Mesenchymal stem cell (in vitro differentiated cells and primary cell): Measurements from ENCODE around the gene CCS.
A peak's percentile ranks its signal among the peaks of the same experiment; 100 is the strongest.

ENCODE experiments used
- DNase-seq: peaks from one replicate; pipeline ENCODE4 v3.0.0-alpha.2; 2013
- H2AFZ ChIP-seq: one replicate; pipeline ENCODE4 v1.6.1; 2013; ENCODE audit warnings: low read depth, mild to moderate bottlenecking, control low read depth, inconsistent platforms, low read length, moderate library complexity
- H2AK5ac ChIP-seq: 2 replicates; pipeline ENCODE4 v1.6.1; 2013; ENCODE audit warnings: low read length, moderate library complexity, mild to moderate bottlenecking, inconsistent platforms; ENCODE audit not compliant: severe bottlenecking
- H2BK120ac ChIP-seq: one replicate; pipeline ENCODE4 v1.6.1; 2013; ENCODE audit warnings: low read depth, mild to moderate bottlenecking, inconsistent platforms, low read length, moderate library complexity
- H2BK12ac ChIP-seq, 2 experiments: one replicate each; pipeline ENCODE4 v1.6.1; 2013; ENCODE audit warnings: inconsistent platforms in 2 of 2, low read length in 2 of 2, mild to moderate bottlenecking in 2 of 2, moderate library complexity in 2 of 2, control low read depth in 1 of 2
- H2BK15ac ChIP-seq: one replicate; pipeline ENCODE4 v1.6.1; 2013; ENCODE audit warnings: mild to moderate bottlenecking, low read depth, inconsistent platforms; ENCODE audit not compliant: poor library complexity, severe bottlenecking
- H2BK5ac ChIP-seq: 2 replicates; pipeline ENCODE4 v1.6.1; 2013; ENCODE audit warnings: low read depth, mild to moderate bottlenecking, low read length, control low read depth, inconsistent platforms; ENCODE audit not compliant: poor library complexity, severe bottlenecking
- H3K14ac ChIP-seq, 2 experiments: one replicate each; pipeline ENCODE4 v1.6.1; 2013; ENCODE audit warnings: inconsistent platforms in 2 of 2, low read length in 2 of 2, control low read depth in 1 of 2, mild to moderate bottlenecking in 1 of 2, moderate library complexity in 1 of 2
- H3K18ac ChIP-seq, 2 experiments: one replicate each; pipeline ENCODE4 v1.6.1; 2013; ENCODE audit warnings: inconsistent platforms in 2 of 2, low read length in 2 of 2, control low read depth in 1 of 2, low read depth in 1 of 2, mild to moderate bottlenecking in 1 of 2
- H3K23ac ChIP-seq, 2 experiments: one replicate each; pipeline ENCODE4 v1.6.1; 2013; ENCODE audit warnings: inconsistent platforms in 2 of 2, low read length in 2 of 2, mild to moderate bottlenecking in 2 of 2, moderate library complexity in 2 of 2, control low read depth in 1 of 2
- H3K27ac ChIP-seq: 2 replicates; pipeline ENCODE4 v1.5.1; 2013; ENCODE audit warnings: mild to moderate bottlenecking, moderate library complexity, low read length, control low read depth, inconsistent platforms; ENCODE audit not compliant: poor library complexity, severe bottlenecking
- H3K27me3 ChIP-seq, 2 experiments: 2 replicates each; pipeline versions ENCODE4 v1.6.1 to v1.7.0; 2013; ENCODE audit warnings: low read length in 2 of 2, mild to moderate bottlenecking in 2 of 2, moderate library complexity in 2 of 2, control low read depth in 1 of 2, inconsistent platforms in 1 of 2; ENCODE audit not compliant: control insufficient read depth in 1 of 2, insufficient read depth in 1 of 2
- H3K36me3 ChIP-seq, 2 experiments: 2 replicates each; pipeline versions ENCODE4 v1.6.1 to v1.7.0; 2013; ENCODE audit warnings: low read length in 2 of 2, control low read depth in 1 of 2, inconsistent platforms in 1 of 2, low read depth in 1 of 2, mild to moderate bottlenecking in 1 of 2; ENCODE audit not compliant: insufficient read depth in 2 of 2, control insufficient read depth in 1 of 2
- H3K4ac ChIP-seq, 2 experiments: one replicate each; pipeline ENCODE4 v1.6.1; 2013; ENCODE audit warnings: inconsistent platforms in 2 of 2, low read length in 2 of 2, mild to moderate bottlenecking in 2 of 2, moderate library complexity in 2 of 2, control low read depth in 1 of 2, low read depth in 1 of 2
- H3K4me1 ChIP-seq: 2 replicates; pipeline ENCODE4 v1.6.1; 2013; ENCODE audit warnings: low read depth, low read length, control low read depth; ENCODE audit not compliant: control insufficient read depth, insufficient read depth
- H3K4me2 ChIP-seq: 2 replicates; pipeline ENCODE4 v1.6.1; 2013; ENCODE audit warnings: low read length, mild to moderate bottlenecking, inconsistent platforms; ENCODE audit not compliant: poor library complexity, severe bottlenecking
- H3K4me3 ChIP-seq, 2 experiments: 2 replicates each; pipeline versions ENCODE4 v1.5.1 to v1.7.0; 2013; ENCODE audit warnings: low read length in 2 of 2, mild to moderate bottlenecking in 2 of 2, control low read depth in 1 of 2, low read depth in 1 of 2; ENCODE audit not compliant: insufficient read depth in 1 of 2
- H3K79me1 ChIP-seq: replicated peaks from 2 replicates; pipeline ENCODE4 v1.6.1; 2013; ENCODE audit warnings: mild to moderate bottlenecking, control low read depth, low read length, inconsistent platforms; ENCODE audit not compliant: poor library complexity, severe bottlenecking
- H3K9ac ChIP-seq: 2 replicates; pipeline ENCODE4 v1.7.0; 2013; ENCODE audit warnings: mild to moderate bottlenecking, low read length, moderate library complexity
- H3K9me3 ChIP-seq: 2 replicates; pipeline ENCODE4 v1.7.0; 2013; ENCODE audit warnings: mild to moderate bottlenecking, low read length; ENCODE audit not compliant: control insufficient read depth
- H4K8ac ChIP-seq: one replicate; pipeline ENCODE4 v1.6.1; 2013; ENCODE audit warnings: inconsistent platforms, mild to moderate bottlenecking, low read length, moderate library complexity
- H4K91ac ChIP-seq: one replicate; pipeline ENCODE4 v1.6.1; 2013; ENCODE audit warnings: mild to moderate bottlenecking, low read length, inconsistent platforms
- WGBS: methylation state at CpG from one replicate; pipeline ENCODE4 v1.1.7; 2013; ENCODE audit warnings: mixed read lengths; 5-methylcytosine and 5-hydroxymethylcytosine counted together

Gene CCS

GRCh38 chr11:66564984-66565383 lies 28.0 kb upstream of the CCS start:
- no peak overlapping the region for H4K8ac ChIP-seq
- H2AFZ ChIP-seq = no peak overlapping the region
- peaks cover 8 to 11% of the 10 kb centered on the region in 2 experiments for H3K27me3 ChIP-seq
- no peak overlapping the region for H3K27ac ChIP-seq
- DNase-seq = no peak
- no peak overlapping the region for H2BK15ac ChIP-seq
- H3K18ac ChIP-seq = no peak overlapping the region
- no peak overlapping the region for H3K4me3 ChIP-seq
- H4K91ac ChIP-seq = no peak overlapping the region
- H3K9me3 ChIP-seq = no peaks in the 10 kb centered on the region
- WGBS = 91% methylated on average over 3 of the region's 5 CpGs
- no peaks in the 10 kb centered on the region for H3K4me1 ChIP-seq
- no peak overlapping the region for H2BK120ac ChIP-seq
- no peak overlapping the region for H3K9ac ChIP-seq
- no peak overlapping the region for H3K4ac ChIP-seq
- H3K36me3 ChIP-seq = peaks cover 0 to 17% of the 10 kb centered on the region in 2 experiments
- no peak overlapping the region for H3K14ac ChIP-seq
- H3K23ac ChIP-seq = peak overlapping the region in 1 of 2 experiments; percentile 46
- no peaks in the 10 kb centered on the region for H3K79me1 ChIP-seq
- H2BK12ac ChIP-seq = no peak overlapping the region
- no peak overlapping the region for H3K4me2 ChIP-seq
- no peak overlapping the region for H2AK5ac ChIP-seq
- no peak overlapping the region for H2BK5ac ChIP-seq

GRCh38 chr11:66566221-66566620 lies 26.8 kb upstream of the CCS start:
- Histone ChIP-seq H2BK120ac (no peak overlapping the region), H3K36me3 (peaks cover 0 to 17% of the 10 kb centered on the region in 2 experiments)

GRCh38 chr11:66567787-66568123 lies 25.2 kb upstream of the CCS start:
- peak overlapping the region; percentile 73 for H3K9ac ChIP-seq
- H3K4me2 ChIP-seq = no peak overlapping the region
- no peak overlapping the region for H2BK15ac ChIP-seq
- H2AK5ac ChIP-seq = no peak overlapping the region
- no peak overlapping the region for H3K23ac ChIP-seq
- H3K27ac ChIP-seq = no peak overlapping the region
- H2BK120ac ChIP-seq = no peak overlapping the region
- H3K4me1 ChIP-seq = no peaks in the 10 kb centered on the region
- no peak overlapping the region for H3K18ac ChIP-seq
- peaks cover 0 to 5% of the 10 kb centered on the region in 2 experiments for H3K27me3 ChIP-seq
- WGBS = 92% methylated on average over 15 of the region's 15 CpGs
- no peak overlapping the region for H3K14ac ChIP-seq
- H4K8ac ChIP-seq = no peak overlapping the region
- peaks cover 0 to 17% of the 10 kb centered on the region in 2 experiments for H3K36me3 ChIP-seq
- no peak overlapping the region for H4K91ac ChIP-seq
- H2BK12ac ChIP-seq = no peak overlapping the region
- no peaks in the 10 kb centered on the region for H3K9me3 ChIP-seq
- H2AFZ ChIP-seq = no peak overlapping the region
- DNase-seq = no peak
- no peak overlapping the region for H2BK5ac ChIP-seq
- no peaks in the 10 kb centered on the region for H3K79me1 ChIP-seq
- H3K4me3 ChIP-seq = peak overlapping the region in 1 of 2 experiments; percentile 75
- no peak overlapping the region for H3K4ac ChIP-seq

More at GRCh38 chr11:66566221-66566620, 26.8 kb upstream of the CCS start:
- Histone ChIP-seq H2BK12ac (no peak overlapping the region), H3K23ac (no peak overlapping the region), H2BK15ac (no peak overlapping the region), H3K79me1 (no peaks in the 10 kb centered on the region), H3K4ac (no peak overlapping the region), H3K4me3 (no peak overlapping the region), H3K4me1 (no peaks in the 10 kb centered on the region), H3K27me3 (peaks cover 0 to 6% of the 10 kb centered on the region in 2 experiments), H3K14ac (no peak overlapping the region), H3K9me3 (no peaks in the 10 kb centered on the region), H3K4me2 (no peak overlapping the region), H3K27ac (no peak overlapping the region), H4K8ac (no peak overlapping the region), H2AFZ (no peak overlapping the region), H4K91ac (no peak overlapping the region), H2BK5ac (no peak overlapping the region), H3K18ac (no peak overlapping the region), H3K9ac (no peak overlapping the region), H2AK5ac (no peak overlapping the region)
- no peak for DNase-seq
- 93% methylated on average over 8 of the region's 8 CpGs for WGBS

- H3K4me1 ChIP-seq = no peaks in the 10 kb centered on the region
Measured at GRCh38 chr11:66568124-66568916, 24.7 kb upstream of the CCS start, which contains the start of gene CTSF. TSS of gene CTSF (minus strand) at chr11:66568606. CDS start at chr11:66568486, 120 bp downstream.

More at GRCh38 chr11:66568124-66568916, 24.7 kb upstream of the CCS start, which contains the start of gene CTSF:
- Histone ChIP-seq H4K8ac (peak within 1 kb of the TSS; percentile 43), H3K18ac (no peak within 1 kb of the TSS), H2BK15ac (no peak within 1 kb of the TSS), H2AFZ (no peak within 1 kb of the TSS), H3K27ac (no peak within 1 kb of the TSS), H3K4me2 (no peak within 1 kb of the TSS), H3K9me3 (no peaks in the 10 kb centered on the region), H2BK120ac (no peak within 1 kb of the TSS), H2AK5ac (no peak within 1 kb of the TSS), H3K23ac (no peak within 1 kb of the TSS), H3K4ac (no peak within 1 kb of the TSS), H3K27me3 (peaks cover 0 to 5% of the 10 kb centered on the region in 2 experiments), H3K36me3 (peaks cover 0 to 17% of the 10 kb centered on the region in 2 experiments), H3K9ac (peak within 1 kb of the TSS; percentile 73), H3K79me1 (no peaks in the 10 kb centered on the region), H4K91ac (no peak within 1 kb of the TSS), H3K4me3 (peak within 1 kb of the TSS in 1 of 2 experiments; percentile 75), H2BK5ac (no peak within 1 kb of the TSS), H3K14ac (no peak within 1 kb of the TSS), H2BK12ac (no peak within 1 kb of the TSS)
- DNase-seq = no peak
- 96% methylated on average over 77 of the region's 77 CpGs for WGBS
